Measurements from ENCODE around the gene TBX19.

- TF ChIP-seq, protein P1, sequence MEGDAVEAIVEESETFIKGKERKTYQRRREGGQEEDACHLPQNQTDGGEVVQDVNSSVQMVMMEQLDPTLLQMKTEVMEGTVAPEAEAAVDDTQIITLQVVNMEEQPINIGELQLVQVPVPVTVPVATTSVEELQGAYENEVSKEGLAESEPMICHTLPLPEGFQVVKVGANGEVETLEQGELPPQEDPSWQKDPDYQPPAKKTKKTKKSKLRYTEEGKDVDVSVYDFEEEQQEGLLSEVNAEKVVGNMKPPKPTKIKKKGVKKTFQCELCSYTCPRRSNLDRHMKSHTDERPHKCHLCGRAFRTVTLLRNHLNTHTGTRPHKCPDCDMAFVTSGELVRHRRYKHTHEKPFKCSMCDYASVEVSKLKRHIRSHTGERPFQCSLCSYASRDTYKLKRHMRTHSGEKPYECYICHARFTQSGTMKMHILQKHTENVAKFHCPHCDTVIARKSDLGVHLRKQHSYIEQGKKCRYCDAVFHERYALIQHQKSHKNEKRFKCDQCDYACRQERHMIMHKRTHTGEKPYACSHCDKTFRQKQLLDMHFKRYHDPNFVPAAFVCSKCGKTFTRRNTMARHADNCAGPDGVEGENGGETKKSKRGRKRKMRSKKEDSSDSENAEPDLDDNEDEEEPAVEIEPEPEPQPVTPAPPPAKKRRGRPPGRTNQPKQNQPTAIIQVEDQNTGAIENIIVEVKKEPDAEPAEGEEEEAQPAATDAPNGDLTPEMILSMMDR (IDR thresholded peaks at IDR 0.05): no peak
- TF ChIP-seq POLR2AphosphoS5 (IDR thresholded peaks at IDR 0.05; ENCODE audit: insufficient read depth in 1 of 2, low read depth in 1 of 2): no peak
- TF ChIP-seq POLR2A (IDR thresholded peaks at IDR 0.05): no peak
These were observed 67.6 kb downstream of the TBX19 start for GRCh38 chr1:168348146-168348709.

All from vagina (tissue), 2 donors.